Neutrophil (primary cell): ENCODE data around the gene PSMD8.
"Not testable (repeated sequence)": the region's sequence is repeated elsewhere in the genome, so short reads cannot be mapped to it uniquely, and the experiment has no call there.

Experiments used
- H3K27ac ChIP-seq: fragments of 200-600 bp; sonication (generic); 2 replicates; pipeline ENCODE4 v1.5.1; 2016; ENCODE audit warnings: mild to moderate bottlenecking, moderate library complexity
- H3K27me3 ChIP-seq: fragments of 200-600 bp; sonication (generic); 2 replicates; pipeline ENCODE4 v1.6.0; 2016; ENCODE audit warnings: mild to moderate bottlenecking
- H3K36me3 ChIP-seq: fragments of 200-600 bp; sonication (generic); 2 replicates; pipeline ENCODE4 v1.5.1; 2017
- H3K4me1 ChIP-seq, 2 experiments: fragments of 200-600 bp in 1 of 2; sonication (generic) in 1 of 2; 1 replicate in 1 of 2; 2 replicates in 1 of 2; pipeline versions ENCODE4 v1.5.1 to v1.6.1; 2013 to 2016; ENCODE audit warnings: low read depth in 1 of 2, low read length in 1 of 2, mild to moderate bottlenecking in 1 of 2, moderate library complexity in 1 of 2; ENCODE audit not compliant: control insufficient read depth in 1 of 2, insufficient read depth in 1 of 2
- H3K4me3 ChIP-seq, 2 experiments: fragments of 200-600 bp in 1 of 2; sonication (generic) in 1 of 2; 1 replicate in 1 of 2; 2 replicates in 1 of 2; pipeline ENCODE4 v1.5.1; 2013 to 2016; ENCODE audit warnings: low read depth in 1 of 2, low read length in 1 of 2, mild to moderate bottlenecking in 1 of 2, moderate library complexity in 1 of 2
- H3K9me3 ChIP-seq: fragments of 200-600 bp; sonication (generic); 2 replicates; pipeline ENCODE4 v1.5.1; 2016
- CTCF ChIP-seq: fragments of 200-600 bp; sonication (generic); IDR thresholded peaks from 2 replicates; pipeline ENCODE4 v1.5.1; 2016; ENCODE audit warnings: antibody characterized with exemption

Gene PSMD8

GRCh38 chr19:38411041-38411712 is 36.8 kb downstream of the PSMD8 start:
- no peak for TF ChIP-seq CTCF
- Histone ChIP-seq H3K4me3 (no peak overlapping the region), H3K4me1 (peaks cover 11 to 13% of the 10 kb centered on the region in 2 experiments), H3K9me3 (no peaks in the 10 kb centered on the region), H3K27ac (peak overlapping the region; percentile 54), H3K36me3 (peaks cover 100% of the 10 kb centered on the region), H3K27me3 (no peaks in the 10 kb centered on the region)

- H3K27ac ChIP-seq = peak overlapping the region; percentile 27
- not testable (repeated sequence) for H3K27me3 ChIP-seq, H3K9me3 ChIP-seq, H3K4me3 ChIP-seq
- peaks cover 100% of the 10 kb centered on the region for H3K36me3 ChIP-seq
- H3K4me1 ChIP-seq = peaks cover 14 to 17% of the 10 kb centered on the region in 2 experiments
Measured at GRCh38 chr19:38411898-38412297, 37.5 kb downstream of the PSMD8 start.

- peaks cover 100% of the 10 kb centered on the region for H3K36me3 ChIP-seq
- no peak for TF ChIP-seq CTCF
- no peaks in the 10 kb centered on the region for H3K9me3 ChIP-seq
- no peak overlapping the region for H3K4me3 ChIP-seq
- no peaks in the 10 kb centered on the region for H3K27me3 ChIP-seq
- H3K4me1 ChIP-seq = peaks cover 20 to 23% of the 10 kb centered on the region in 2 experiments
- peak overlapping the region; percentile 27 for H3K27ac ChIP-seq
Measured at GRCh38 chr19:38412491-38412890, 38.1 kb downstream of the PSMD8 start.

- H3K9me3 ChIP-seq = no peaks in the 10 kb centered on the region
- TF ChIP-seq CTCF = no peak
Measured at GRCh38 chr19:38412961-38413360, 38.6 kb downstream of the PSMD8 start.

GRCh38 chr19:38413416-38413815 is 39.0 kb downstream of the PSMD8 start:
- Histone ChIP-seq H3K4me1 (peaks cover 26 to 30% of the 10 kb centered on the region in 2 experiments), H3K27me3 (no peaks in the 10 kb centered on the region), H3K27ac (peak overlapping the region; percentile 27), H3K4me3 (no peak overlapping the region), H3K9me3 (no peaks in the 10 kb centered on the region), H3K36me3 (peaks cover 95% of the 10 kb centered on the region)
- no peak for TF ChIP-seq CTCF

More at GRCh38 chr19:38412961-38413360, 38.6 kb downstream of the PSMD8 start:
- Histone ChIP-seq H3K27me3 (no peaks in the 10 kb centered on the region), H3K36me3 (peaks cover 95% of the 10 kb centered on the region), H3K4me3 (no peak overlapping the region), H3K27ac (peak overlapping the region; percentile 27), H3K4me1 (peaks cover 22 to 26% of the 10 kb centered on the region in 2 experiments)

- no peaks in the 10 kb centered on the region for H3K27me3 ChIP-seq
- H3K4me1 ChIP-seq = peaks cover 38 to 47% of the 10 kb centered on the region in 2 experiments
- peak overlapping the region; percentile 59 to 62 for H3K4me3 ChIP-seq
- no peaks in the 10 kb centered on the region for H3K9me3 ChIP-seq
- H3K36me3 ChIP-seq = peaks cover 95% of the 10 kb centered on the region
- no peak for TF ChIP-seq CTCF
- peak overlapping the region; percentile 93 for H3K27ac ChIP-seq
Measured at GRCh38 chr19:38417146-38417543, 42.8 kb downstream of the PSMD8 start.
